HCT116 (cell line): ENCODE results near the gene TOLLIP. TPM values are rescaled to one million over a fixed set of nuclear protein-coding genes. Genes with fewer than 3 reads are reported as not detected.

Experiments used
- ATAC-seq: fragments of 200-7000 bp; cut with Tn5 transposase; 2 replicates; pipeline ENCODE4 v1.9.1; 2020; ENCODE audit warnings: mild to moderate bottlenecking, moderate library complexity
- BruUV-seq: library from RNA; stranded (reverse); fragments of 400-500 nt; replicated peaks from 2 replicates; lab custom pipeline; 2021; lab: Mats Ljungman, UMichigan
- CTCF ChIA-PET: fragments of 300-600 bp; sonication (Branson Sonifier 250); formaldehyde crosslinking; loops from one replicate; lab custom pipeline; 2021; ENCODE audit warnings: antibody characterized with exemption; lab: Charles Lee
- POLR2A ChIA-PET: fragments of 300-600, 350-600 bp; sonication (Branson Sonifier 250); formaldehyde crosslinking; loops from one replicate; lab custom pipeline; 2021; ENCODE audit warnings: antibody characterized with exemption; lab: Charles Lee
- RAD21 ChIA-PET, 2 experiments: fragments of 300-600 bp; sonication (Branson Sonifier 250); formaldehyde crosslinking; loops; one replicate each; lab custom pipeline; 2023; ENCODE audit warnings: low total read pairs in 2 of 2; ENCODE audit not compliant: uncharacterized antibody in 2 of 2, unreplicated experiment in 2 of 2, low non-redundant PET in 1 of 2; lab: Charles Lee
- DNase-seq: peaks from one replicate; pipeline ENCODE4 v3.0.0-alpha.2; 2010; ENCODE audit warnings: low read depth, low spot score
- H2AFZ ChIP-seq: fragments of 200-600 bp; shearing (Covaris generic), sonication (generic); 2 replicates; pipeline ENCODE4 v1.6.1; 2017; ENCODE audit warnings: low read depth, mixed run types, mixed read lengths, antibody characterized with exemption, low read length; ENCODE audit not compliant: poor library complexity, severe bottlenecking
- H3K27ac ChIP-seq: 2 replicates; pipeline ENCODE4 v1.5.1; 2012; ENCODE audit warnings: low read depth, low read length
- H3K27me3 ChIP-seq: fragments of 200-600 bp; sonication (generic); 2 replicates; pipeline ENCODE4 v1.6.1; 2016; ENCODE audit warnings: mixed run types, low read length, mixed read lengths; ENCODE audit not compliant: insufficient read depth
- H3K36me3 ChIP-seq, 2 experiments: fragments of 200-500 bp in 1 of 2; fragments of 200-600 bp in 1 of 2; sonication (Bioruptor generic) in 1 of 2; sonication (generic) in 1 of 2; 2 replicates each; pipeline versions ENCODE4 v1.5.1 to v1.6.1; 2014 to 2016; ENCODE audit warnings: low read length in 2 of 2, inconsistent platforms in 1 of 2, mixed read lengths in 1 of 2, mixed run types in 1 of 2; ENCODE audit not compliant: insufficient read depth in 2 of 2, control insufficient read depth in 1 of 2
- H3K4me1 ChIP-seq, 2 experiments: fragments of 200-600 bp in 1 of 2; sonication (generic) in 1 of 2; 2 replicates each; pipeline versions ENCODE4 v1.5.1 to v1.6.1; 2012 to 2017; ENCODE audit warnings: low read length in 2 of 2, inconsistent platforms in 1 of 2, mild to moderate bottlenecking in 1 of 2, mixed read lengths in 1 of 2, mixed run types in 1 of 2, moderate library complexity in 1 of 2; ENCODE audit not compliant: insufficient read depth in 2 of 2, control insufficient read depth in 1 of 2
- H3K4me2 ChIP-seq: fragments of 200-600 bp; sonication (generic); 2 replicates; pipeline ENCODE4 v1.6.1; 2017; ENCODE audit warnings: mixed run types, low read length, mixed read lengths
- H3K4me3 ChIP-seq, 2 experiments: fragments of 200-600 bp in 1 of 2; sonication (generic) in 1 of 2; replicated peaks in 1 of 2; 2 replicates each; pipeline ENCODE4 v1.5.1; 2011 to 2016; ENCODE audit warnings: low read length in 2 of 2, control low read depth in 1 of 2, low read depth in 1 of 2, mild to moderate bottlenecking in 1 of 2, mixed read lengths in 1 of 2, mixed run types in 1 of 2
- H3K79me2 ChIP-seq: fragments of 200-600 bp; sonication (generic); 2 replicates; pipeline ENCODE4 v1.6.1; 2017; ENCODE audit warnings: mild to moderate bottlenecking, mixed run types, low read length, moderate library complexity, mixed read lengths; ENCODE audit not compliant: insufficient read depth
- H3K9ac ChIP-seq: fragments of 200-600 bp; sonication (generic); 2 replicates; pipeline ENCODE4 v1.6.1; 2016; ENCODE audit warnings: low read length, mixed read lengths
- H3K9me2 ChIP-seq: fragments of 200-600 bp; sonication (generic), shearing (Covaris generic); 2 replicates; pipeline ENCODE4 v1.6.1; 2017; ENCODE audit warnings: mixed run types, mild to moderate bottlenecking, moderate library complexity; ENCODE audit not compliant: insufficient read depth
- H3K9me3 ChIP-seq, 2 experiments: fragments of 200-500 bp in 1 of 2; fragments of 200-600 bp in 1 of 2; sonication (Bioruptor generic) in 1 of 2; sonication (generic) in 1 of 2; 2 replicates each; pipeline ENCODE4 v1.6.1; 2014 to 2017; ENCODE audit warnings: low read length in 2 of 2, mixed read lengths in 2 of 2, inconsistent platforms in 1 of 2, low read depth in 1 of 2, mild to moderate bottlenecking in 1 of 2, mixed run types in 1 of 2, moderate library complexity in 1 of 2; ENCODE audit not compliant: control insufficient read depth in 1 of 2, insufficient read depth in 1 of 2
- H4K20me1 ChIP-seq: fragments of 200-600 bp; sonication (generic), shearing (Covaris generic); 2 replicates; pipeline ENCODE4 v1.6.1; 2017; ENCODE audit warnings: mixed run types, mild to moderate bottlenecking, moderate library complexity; ENCODE audit not compliant: insufficient read depth
- ATF3 ChIP-seq: IDR thresholded peaks from 2 replicates; pipeline ENCODE4 v1.6.1; 2012
- CBX3 ChIP-seq: IDR thresholded peaks from 2 replicates; pipeline ENCODE4 v1.6.1; 2012; ENCODE audit warnings: low read depth
- CEBPB ChIP-seq: IDR thresholded peaks from 2 replicates; pipeline ENCODE4 v1.6.1; 2012; ENCODE audit warnings: low read depth
- EGR1 ChIP-seq: IDR thresholded peaks from 2 replicates; pipeline ENCODE4 v1.6.1; 2012; ENCODE audit warnings: low read depth
- ELF1 ChIP-seq: IDR thresholded peaks from 2 replicates; pipeline ENCODE4 v1.6.1; 2012; ENCODE audit warnings: low read depth, borderline replicate concordance
- EZH2 ChIP-seq: fragments of 200-600 bp; sonication (generic); IDR thresholded peaks from 2 replicates; pipeline ENCODE4 v1.6.1; 2017; ENCODE audit warnings: antibody characterized with exemption, mixed run types
- EZH2phosphoT487 ChIP-seq: fragments of 200-600 bp; IDR thresholded peaks from 2 replicates; pipeline ENCODE4 v1.6.1; 2018; ENCODE audit warnings: antibody characterized with exemption, borderline replicate concordance
- FOSL1 ChIP-seq: IDR thresholded peaks from 2 replicates; pipeline ENCODE4 v1.6.1; 2012; ENCODE audit warnings: low read depth
- JUND ChIP-seq: IDR thresholded peaks from 2 replicates; pipeline ENCODE4 v1.6.1; 2012
- SIN3A ChIP-seq: IDR thresholded peaks from 2 replicates; pipeline ENCODE4 v1.6.1; 2012; ENCODE audit warnings: low read depth
- SP1 ChIP-seq: IDR thresholded peaks from 2 replicates; pipeline ENCODE4 v1.6.1; 2012; ENCODE audit warnings: low read depth
- TCF7L2 ChIP-seq: IDR thresholded peaks from 2 replicates; pipeline ENCODE4 v1.7.0; 2011; ENCODE audit warnings: borderline replicate concordance, inconsistent platforms; ENCODE audit not compliant: insufficient read depth, insufficient read length; ENCODE audit errors: extremely low read depth
- YY1 ChIP-seq: IDR thresholded peaks from 2 replicates; pipeline ENCODE4 v1.6.1; 2011; ENCODE audit warnings: low read length, low read depth, moderate library complexity, mild to moderate bottlenecking; ENCODE audit not compliant: insufficient replicate concordance; ENCODE audit errors: extremely low read depth
- ZNF274 ChIP-seq: fragments of 200-500 bp; sonication (Bioruptor generic); IDR thresholded peaks from 2 replicates; pipeline ENCODE4 v1.6.1; 2014; ENCODE audit warnings: mild to moderate bottlenecking, low read depth, low read length, inconsistent platforms
- intact Hi-C: fragments of 100-400 bp; cut with micrococcal nuclease; formaldehyde crosslinking; loops from 2 replicates; pipeline ENCODE4 v1.10.0; 2022
- total RNA-seq: library from RNA; stranded (reverse); gene quantifications from one replicate; pipeline ENCODE4 v1.2.1, GENCODE V29; 2021; ENCODE audit not compliant: unreplicated experiment
- TF ChIP-seq, protein P1 (sequence below): IDR thresholded peaks from 2 replicates; pipeline ENCODE4 v1.6.1; 2012; ENCODE audit warnings: low read depth
- TF ChIP-seq, protein P2 (sequence below): IDR thresholded peaks from 2 replicates; pipeline ENCODE4 v1.6.1; 2011; ENCODE audit warnings: mild to moderate bottlenecking, low read length, moderate library complexity; ENCODE audit not compliant: insufficient replicate concordance; ENCODE audit errors: extremely low read depth

The TOLLIP gene
- total RNA-seq, 1 experiment from 2014 or later, result 28.5 TPM

DNA sequence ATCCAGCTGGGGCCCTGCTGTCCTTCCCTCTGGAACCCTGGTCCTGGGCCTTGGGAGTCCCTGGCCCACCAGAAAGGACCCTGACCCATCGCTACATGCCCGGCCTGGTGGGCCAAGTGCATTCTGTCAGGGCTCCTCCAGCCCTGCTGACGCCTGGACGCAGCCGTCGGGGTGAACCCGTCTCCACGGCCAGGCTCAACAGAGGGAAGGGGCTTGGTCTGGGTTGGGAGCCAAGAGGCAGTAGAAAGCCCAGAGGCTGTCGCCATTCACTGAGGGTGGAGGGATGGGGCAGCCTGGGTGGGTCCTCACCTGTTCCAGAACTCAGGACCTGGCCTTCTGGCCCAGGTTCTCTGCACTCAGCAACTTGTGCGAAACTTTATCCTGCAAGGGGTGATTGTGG, 39.0 kb downstream of the TOLLIP start:
- Histone ChIP-seq H3K27me3 (no peaks in the 10 kb centered on the region), H3K4me3 (no peak overlapping the region), H3K9me3 (peaks cover 0 to 3% of the 10 kb centered on the region in 2 experiments; a peak in 1 of 4 replicates), H3K9me2 (no peaks in the 10 kb centered on the region), H3K4me2 (no peak overlapping the region), H3K9ac (no peak overlapping the region), H3K4me1 (no peaks in the 10 kb centered on the region), H3K79me2 (no peaks in the 10 kb centered on the region), H2AFZ (no peak overlapping the region), H3K36me3 (no peaks in the 10 kb centered on the region), H4K20me1 (no peaks in the 10 kb centered on the region), H3K27ac (no peak overlapping the region)
- RAD21 ChIA-PET, result no interaction called here
- CTCF ChIA-PET, result no interaction called here
- no TSS peak for BruUV-seq
- POLR2A ChIA-PET, result no interaction called here
- ATAC-seq, result no peak
- intact Hi-C loops, result no loop called here
- TF ChIP-seq CBX3, result no peak
- TF ChIP-seq, protein P1, sequence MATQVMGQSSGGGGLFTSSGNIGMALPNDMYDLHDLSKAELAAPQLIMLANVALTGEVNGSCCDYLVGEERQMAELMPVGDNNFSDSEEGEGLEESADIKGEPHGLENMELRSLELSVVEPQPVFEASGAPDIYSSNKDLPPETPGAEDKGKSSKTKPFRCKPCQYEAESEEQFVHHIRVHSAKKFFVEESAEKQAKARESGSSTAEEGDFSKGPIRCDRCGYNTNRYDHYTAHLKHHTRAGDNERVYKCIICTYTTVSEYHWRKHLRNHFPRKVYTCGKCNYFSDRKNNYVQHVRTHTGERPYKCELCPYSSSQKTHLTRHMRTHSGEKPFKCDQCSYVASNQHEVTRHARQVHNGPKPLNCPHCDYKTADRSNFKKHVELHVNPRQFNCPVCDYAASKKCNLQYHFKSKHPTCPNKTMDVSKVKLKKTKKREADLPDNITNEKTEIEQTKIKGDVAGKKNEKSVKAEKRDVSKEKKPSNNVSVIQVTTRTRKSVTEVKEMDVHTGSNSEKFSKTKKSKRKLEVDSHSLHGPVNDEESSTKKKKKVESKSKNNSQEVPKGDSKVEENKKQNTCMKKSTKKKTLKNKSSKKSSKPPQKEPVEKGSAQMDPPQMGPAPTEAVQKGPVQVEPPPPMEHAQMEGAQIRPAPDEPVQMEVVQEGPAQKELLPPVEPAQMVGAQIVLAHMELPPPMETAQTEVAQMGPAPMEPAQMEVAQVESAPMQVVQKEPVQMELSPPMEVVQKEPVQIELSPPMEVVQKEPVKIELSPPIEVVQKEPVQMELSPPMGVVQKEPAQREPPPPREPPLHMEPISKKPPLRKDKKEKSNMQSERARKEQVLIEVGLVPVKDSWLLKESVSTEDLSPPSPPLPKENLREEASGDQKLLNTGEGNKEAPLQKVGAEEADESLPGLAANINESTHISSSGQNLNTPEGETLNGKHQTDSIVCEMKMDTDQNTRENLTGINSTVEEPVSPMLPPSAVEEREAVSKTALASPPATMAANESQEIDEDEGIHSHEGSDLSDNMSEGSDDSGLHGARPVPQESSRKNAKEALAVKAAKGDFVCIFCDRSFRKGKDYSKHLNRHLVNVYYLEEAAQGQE, result no peak
- TF ChIP-seq EZH2phosphoT487, result no peak
- TF ChIP-seq ATF3, result no peak
- TF ChIP-seq CEBPB, result no peak
- no peak for TF ChIP-seq JUND
- no peak for TF ChIP-seq ZNF274
- TF ChIP-seq SP1, result no peak
- TF ChIP-seq SIN3A, result no peak
- no peak for TF ChIP-seq TCF7L2
- TF ChIP-seq EGR1, result no peak
- TF ChIP-seq YY1, result no peak
- no peak for TF ChIP-seq ELF1
- no peak for TF ChIP-seq EZH2
- TF ChIP-seq, protein P2, sequence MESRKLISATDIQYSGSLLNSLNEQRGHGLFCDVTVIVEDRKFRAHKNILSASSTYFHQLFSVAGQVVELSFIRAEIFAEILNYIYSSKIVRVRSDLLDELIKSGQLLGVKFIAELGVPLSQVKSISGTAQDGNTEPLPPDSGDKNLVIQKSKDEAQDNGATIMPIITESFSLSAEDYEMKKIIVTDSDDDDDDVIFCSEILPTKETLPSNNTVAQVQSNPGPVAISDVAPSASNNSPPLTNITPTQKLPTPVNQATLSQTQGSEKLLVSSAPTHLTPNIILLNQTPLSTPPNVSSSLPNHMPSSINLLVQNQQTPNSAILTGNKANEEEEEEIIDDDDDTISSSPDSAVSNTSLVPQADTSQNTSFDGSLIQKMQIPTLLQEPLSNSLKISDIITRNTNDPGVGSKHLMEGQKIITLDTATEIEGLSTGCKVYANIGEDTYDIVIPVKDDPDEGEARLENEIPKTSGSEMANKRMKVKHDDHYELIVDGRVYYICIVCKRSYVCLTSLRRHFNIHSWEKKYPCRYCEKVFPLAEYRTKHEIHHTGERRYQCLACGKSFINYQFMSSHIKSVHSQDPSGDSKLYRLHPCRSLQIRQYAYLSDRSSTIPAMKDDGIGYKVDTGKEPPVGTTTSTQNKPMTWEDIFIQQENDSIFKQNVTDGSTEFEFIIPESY, result no peak
- TF ChIP-seq FOSL1, result no peak
- no peak for DNase-seq
